ENCODE data around the gene SRGAP1. TPM values are rescaled to one million over a fixed set of nuclear protein-coding genes. Genes with fewer than 3 reads are reported as not detected.

The SRGAP1 gene
- total and polyA plus RNA-seq, 2 of the 13 experiments (the other 11 are each of a cell fraction or from before 2014, with no cell fraction given): 1.6 to 3.4 TPM

DNA sequence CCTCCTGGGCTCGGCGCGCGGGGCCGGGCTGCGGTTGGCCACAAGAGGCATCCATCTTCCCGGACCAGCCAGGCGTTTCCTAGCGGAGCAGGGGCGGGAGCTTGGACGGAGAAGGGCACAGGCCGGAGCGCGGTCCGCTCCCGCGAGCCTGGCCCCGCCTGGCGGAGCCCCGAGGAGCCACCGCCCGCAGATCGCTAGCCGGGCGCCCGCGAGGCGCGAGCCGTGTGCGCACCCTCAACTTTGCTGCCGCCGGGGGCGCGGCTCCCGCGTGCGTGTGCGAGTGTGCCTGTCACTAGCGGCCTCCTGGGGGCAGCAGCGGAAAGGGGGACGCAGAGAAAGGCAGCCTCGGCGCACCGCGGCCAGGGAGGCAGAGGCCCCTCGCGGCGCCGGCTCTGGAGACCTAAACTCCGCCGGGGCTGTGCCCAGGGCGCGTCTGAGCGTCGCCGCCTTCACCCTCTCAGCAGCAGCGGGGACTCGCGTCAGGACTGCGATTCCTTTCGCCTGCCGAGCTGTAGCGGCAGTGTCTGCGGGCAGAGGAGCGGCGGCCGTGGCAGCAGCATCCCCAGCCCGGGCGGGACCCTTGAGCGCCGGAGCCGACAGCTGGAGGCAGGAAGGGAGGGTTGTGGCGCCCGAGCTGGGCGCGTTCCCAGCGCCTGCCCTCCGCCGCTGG, 644 bp upstream of the SRGAP1 start (continued):
- TF ChIP-seq ZNF232 (CRISPR knock-in tag; IDR thresholded peaks at IDR 0.05; ENCODE audit: borderline replicate concordance): peak; percentile 44; the same call in 1 of the 2 replicates
- no peak for TF ChIP-seq RFX1 (IDR thresholded peaks at IDR 0.05)
- peak; percentile 33; the same call in 1 of the 2 replicates for TF ChIP-seq ZNF138 (CRISPR knock-in tag; IDR thresholded peaks at IDR 0.05; ENCODE audit: low read depth)
- TF ChIP-seq ZFP91 (CRISPR knock-in tag; IDR thresholded peaks at IDR 0.05; ENCODE audit: borderline replicate concordance): peak; percentile 91
- TF ChIP-seq MYPOP (CRISPR knock-in tag; IDR thresholded peaks at IDR 0.05): peak; percentile 97
- TF ChIP-seq ZNF749 (CRISPR knock-in tag; IDR thresholded peaks at IDR 0.05; ENCODE audit: borderline replicate concordance): peak; percentile 74; the same call in 1 of the 2 replicates
- TF ChIP-seq MLX (CRISPR knock-in tag; IDR thresholded peaks at IDR 0.05): no peak
- 0 out of 2 replicates have a peak, but pooled peaks have one; percentile 27 for TF ChIP-seq MAFG (CRISPR knock-in tag; IDR thresholded peaks at IDR 0.05)
- peak; percentile 78 for TF ChIP-seq SAP130 (CRISPR knock-in tag; IDR thresholded peaks at IDR 0.05; ENCODE audit: low read depth)
- no peak for TF ChIP-seq SMAD3 (CRISPR knock-in tag; IDR thresholded peaks at IDR 0.05)
- TF ChIP-seq ZNF124 (CRISPR knock-in tag; IDR thresholded peaks at IDR 0.05): peak; percentile 78
- peak; percentile 41; the same call in 1 of the 2 replicates for TF ChIP-seq SKIL (CRISPR knock-in tag; IDR thresholded peaks at IDR 0.05; ENCODE audit: borderline replicate concordance)
- peak; percentile 97 for TF ChIP-seq CTCF (CRISPR knock-in tag; IDR thresholded peaks at IDR 0.05)
- TF ChIP-seq ZKSCAN8 (CRISPR knock-in tag; IDR thresholded peaks at IDR 0.05; ENCODE audit: borderline replicate concordance): peak; percentile 69; the same call in 1 of the 2 replicates
- TF ChIP-seq KAT2B (IDR thresholded peaks at IDR 0.05; ENCODE audit: borderline replicate concordance, low read depth, low read length): no peak
- TF ChIP-seq, protein P1, sequence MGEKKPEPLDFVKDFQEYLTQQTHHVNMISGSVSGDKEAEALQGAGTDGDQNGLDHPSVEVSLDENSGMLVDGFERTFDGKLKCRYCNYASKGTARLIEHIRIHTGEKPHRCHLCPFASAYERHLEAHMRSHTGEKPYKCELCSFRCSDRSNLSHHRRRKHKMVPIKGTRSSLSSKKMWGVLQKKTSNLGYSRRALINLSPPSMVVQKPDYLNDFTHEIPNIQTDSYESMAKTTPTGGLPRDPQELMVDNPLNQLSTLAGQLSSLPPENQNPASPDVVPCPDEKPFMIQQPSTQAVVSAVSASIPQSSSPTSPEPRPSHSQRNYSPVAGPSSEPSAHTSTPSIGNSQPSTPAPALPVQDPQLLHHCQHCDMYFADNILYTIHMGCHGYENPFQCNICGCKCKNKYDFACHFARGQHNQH (CRISPR knock-in tag; IDR thresholded peaks at IDR 0.05): peak; percentile 71
- TF ChIP-seq KDM3A (CRISPR knock-in tag; IDR thresholded peaks at IDR 0.05; ENCODE audit: low read depth): peak; percentile 97
- TF ChIP-seq TRIM24 (CRISPR knock-in tag; IDR thresholded peaks at IDR 0.05): no peak
- peak; percentile 60; the same call in 1 of the 2 replicates for TF ChIP-seq MIXL1 (CRISPR knock-in tag; IDR thresholded peaks at IDR 0.05)
- peak in 1 of 2 experiments; percentile 73; a peak in 2 of 4 replicates for TF ChIP-seq POLR2A (IDR thresholded peaks at IDR 0.05; ENCODE audit: insufficient read depth in 1 of 2, low read depth in 2 of 2, low read length in 2 of 2)
- TF ChIP-seq ZNF230 (CRISPR knock-in tag; IDR thresholded peaks at IDR 0.05): peak; percentile 45; the same call in 1 of the 2 replicates
- no peak; the same call in 1 of the 2 replicates for TF ChIP-seq RFXANK (CRISPR knock-in tag; IDR thresholded peaks at IDR 0.05)
- 0 out of 2 replicates have a peak, but pooled peaks have one; percentile 59 for TF ChIP-seq ZNF572 (CRISPR knock-in tag; IDR thresholded peaks at IDR 0.05)
